Ovary (tissue), 9 donors: ENCODE measurements around the gene CDC25B. TPM values are rescaled to one million over a fixed set of nuclear protein-coding genes. Genes with fewer than 3 reads are reported as not detected.

ENCODE experiments used
- DNase-seq, 5 donors: peaks; one replicate each; pipeline ENCODE4 v3.0.0-alpha.2; 2019 to 2020
- H3K27ac ChIP-seq, 2 donors: fragments of 200-600 bp; one replicate each; pipeline versions ENCODE4 v1.5.1 to v1.8.0; 2019 to 2022
- H3K27me3 ChIP-seq: fragments of 200-600 bp; one replicate; pipeline ENCODE4 v1.8.0; 2022
- H3K36me3 ChIP-seq: fragments of 200-600 bp; sonication (generic); one replicate; pipeline ENCODE4 v1.5.1; 2019
- H3K4me1 ChIP-seq: one replicate; pipeline ENCODE4 v1.8.1; 2013; ENCODE audit warnings: mild to moderate bottlenecking, moderate library complexity; ENCODE audit not compliant: insufficient read depth
- H3K4me3 ChIP-seq: fragments of 200-600 bp; sonication (generic); one replicate; pipeline ENCODE4 v1.5.1; 2017
- H3K9me3 ChIP-seq, 2 donors: fragments of 200-600 bp in 1 of 2; sonication (generic) in 1 of 2; one replicate each; pipeline versions ENCODE4 v1.5.1 to v1.8.1; 2013 to 2019; ENCODE audit warnings: mild to moderate bottlenecking in 1 of 2, moderate library complexity in 1 of 2
- CTCF ChIP-seq, 3 donors: fragments of 450-650 bp in 2 of 3; fragments of 200-600 bp in 1 of 3; IDR thresholded peaks; one replicate each; pipeline versions ENCODE4 v1.5.1 to v1.8.0; 2016 to 2022; ENCODE audit warnings: antibody characterized with exemption in 3 of 3, mild to moderate bottlenecking in 1 of 3
- EP300 ChIP-seq: sonication (generic); formaldehyde crosslinking; IDR thresholded peaks from one replicate; pipeline ENCODE4 v1.6.1; 2017; ENCODE audit warnings: antibody characterized with exemption
- POLR2A ChIP-seq: fragments of 450-650 bp; IDR thresholded peaks from one replicate; pipeline ENCODE4 v1.6.1; 2017; ENCODE audit warnings: antibody characterized with exemption, mild to moderate bottlenecking, moderate library complexity
- WGBS, 3 donors: extraction: QIAGEN DNeasy Blood & Tissue Kit in 1 of 3; methylation state at CpG; one replicate each; pipeline versions ENCODE4 v1.1.5 to v1.1.7; 2013 to 2017; 5-methylcytosine and 5-hydroxymethylcytosine counted together
- intact Hi-C, 4 donors: fragments of 100-400 bp; cut with DNase I; formaldehyde crosslinking; loops; one replicate each; pipeline versions ENCODE4 v1.11.0 to v1.15.1; 2022 to 2023
- polyA plus RNA-seq, 2 donors: library from polyadenylated mRNA; stranded (reverse); fragments of 200-250 nt in 1 of 2; fragments of 350-450 nt in 1 of 2; fragmentation: Illumina TruSeq in 1 of 2; extraction: RNeasy Lipid Tissue Mini Kit (QIAGEN cat#74804) in 1 of 2; gene quantifications; one replicate each; pipeline ENCODE4 v1.2.3, GENCODE V29; 2013 to 2014
- total RNA-seq, 7 donors: library from RNA; depleted of rRNA in 2 of 7; stranded (reverse); fragments of >200 nt in 2 of 7; fragmentation: NEBNext Ultra II Directional in 3 of 7; extraction: Animal tissue kit (Norgen Biotek cat#: 25700) in 3 of 7; gene quantifications; one replicate each; pipeline versions ENCODE4 v1.1.0 to v1.2.4, GENCODE V29; 2016 to 2023
- donor health status: DM: no; HTN: no; CAD: no; lungs with moderate emphysema.
- donor health status: DM: no; HTN: no; CAD: no.
- donor health status: Bipolar disorder and iron deficiency.
- donor health status: DM: yes; HTN: yes; CAD: no.
- donor health status: DM: no; HTN: no; CAD: no.
- donor health status: DM: yes; HTN: yes; CAD: no.

The CDC25B gene
- total and polyA plus RNA-seq, 9 donors, result 17.9 to 47.8 (median 33.0) TPM

- Histone ChIP-seq H3K27ac (no peak overlapping the region), H3K4me1 (peaks cover 16% of the 10 kb centered on the region), H3K27me3 (no peaks in the 10 kb centered on the region), H3K36me3 (no peaks in the 10 kb centered on the region), H3K4me3 (no peak overlapping the region), H3K9me3 (no peaks in the 10 kb centered on the region)
- TF ChIP-seq EP300 (no peak), POLR2A (no peak), CTCF (IDR thresholded peaks at IDR 0.05) (no peak)
- DNase-seq, result peak in 1 of 5 donors; percentile 31
- intact Hi-C loops, result no loop called here
- WGBS, 3 donors, result 83 to 95% (median 94%) methylated on average over 6 of the region's 6 CpGs
Measured at GRCh38 chr20:3803854-3804253, 7.7 kb downstream of the CDC25B start.

- intact Hi-C loops, result no loop called here
- TF ChIP-seq POLR2A, result no peak
- no peak for TF ChIP-seq EP300
- no peak for TF ChIP-seq CTCF (IDR thresholded peaks at IDR 0.05)
- H3K9me3 ChIP-seq, result no peaks in the 10 kb centered on the region
- H3K27ac ChIP-seq, result no peak overlapping the region
- peaks cover 16% of the 10 kb centered on the region for H3K4me1 ChIP-seq
- WGBS, 3 donors, result 82 to 89% (median 84%) methylated on average over 11 of the region's 11 CpGs
- H3K4me3 ChIP-seq, result no peak overlapping the region
- DNase-seq, result peak in 1 of 5 donors; percentile 24
- no peaks in the 10 kb centered on the region for H3K36me3 ChIP-seq
- H3K27me3 ChIP-seq, result no peaks in the 10 kb centered on the region
Measured at GRCh38 chr20:3804254-3804751, 8.2 kb downstream of the CDC25B start.

GRCh38 chr20:3804781-3805180 is 8.7 kb downstream of the CDC25B start:
- no peak overlapping the region for H3K4me3 ChIP-seq
- H3K9me3 ChIP-seq, result no peaks in the 10 kb centered on the region
- TF ChIP-seq POLR2A, result no peak
- H3K4me1 ChIP-seq, result peaks cover 16% of the 10 kb centered on the region
- no peaks in the 10 kb centered on the region for H3K27me3 ChIP-seq
- WGBS, 3 donors, result 85 to 89% (median 86%) methylated on average over 11 of the region's 11 CpGs
- intact Hi-C loops, result no loop called here
- peak overlapping the region; percentile 58 to 94 for H3K27ac ChIP-seq
- H3K36me3 ChIP-seq, result no peaks in the 10 kb centered on the region
- DNase-seq, result peak in 1 of 5 donors; percentile 34

- H3K9me3 ChIP-seq, result no peaks in the 10 kb centered on the region
- intact Hi-C loops, result no loop called here
- peak overlapping the region; percentile 92 to 94 for H3K27ac ChIP-seq
- no peaks in the 10 kb centered on the region for H3K27me3 ChIP-seq
- WGBS, 3 donors, result 78 to 87% (median 82%) methylated on average over 3 of the region's 3 CpGs
- DNase-seq, result no peak
- no peak for TF ChIP-seq CTCF (IDR thresholded peaks at IDR 0.05)
- peaks cover 24% of the 10 kb centered on the region for H3K4me1 ChIP-seq
- H3K4me3 ChIP-seq, result no peak overlapping the region
- no peaks in the 10 kb centered on the region for H3K36me3 ChIP-seq
Measured at GRCh38 chr20:3808544-3808943, 12.4 kb downstream of the CDC25B start.

GRCh38 chr20:3811467-3812258 is 15.6 kb downstream of the CDC25B start:
- 1 to 2% (median 1%) methylated on average over 20 of the region's 20 CpGs for WGBS, 3 donors
- no peaks in the 10 kb centered on the region for H3K36me3 ChIP-seq
- peak; percentile 99 to 100 (median 100) for DNase-seq
- H3K27ac ChIP-seq, result peak overlapping the region; percentile 43 to 95
- intact Hi-C loops, result no loop called here
- peak overlapping the region; percentile 27 for H3K4me3 ChIP-seq
- peaks cover 19% of the 10 kb centered on the region for H3K4me1 ChIP-seq
- TF ChIP-seq POLR2A, result peak; percentile 79
- peak in 1 of 3 donors; percentile 17 for TF ChIP-seq CTCF (IDR thresholded peaks at IDR 0.05)
- TF ChIP-seq EP300, result peak; percentile 93
- no peaks in the 10 kb centered on the region for H3K9me3 ChIP-seq
- no peaks in the 10 kb centered on the region for H3K27me3 ChIP-seq
